HEK293 (cell line): ENCODE results near the gene NANS.

Experiments used
- CTCF ChIP-seq: fragments of 450-650 bp; formaldehyde crosslinking; IDR thresholded peaks from 2 replicates; pipeline ENCODE4 v1.5.1; 2016; ENCODE audit warnings: missing biosample characterization, missing genetic modification characterization
- ZNF354C ChIP-seq: fragments of 450-650 bp; formaldehyde crosslinking; IDR thresholded peaks from 2 replicates; pipeline ENCODE4 v1.5.1; 2016; ENCODE audit warnings: missing biosample characterization, missing genetic modification characterization, low read depth, borderline replicate concordance

GRCh38 chr9:98071737-98072136 is 15.2 kb downstream of the NANS start:
- TF ChIP-seq ZNF354C (tag by site-specific recombination) (no peak), CTCF (no peak)
